Measurements from ENCODE around the gene GPR18. TPM values are rescaled to one million over a fixed set of nuclear protein-coding genes. Genes with fewer than 3 reads are reported as not detected.
A peak's percentile ranks its signal among the peaks of the same experiment; 100 is the strongest.

The GPR18 gene
- total RNA-seq, 2 experiments from 2014 or later = 42.9 to 45.1 TPM

- peak overlapping the region in 1 of 2 donors; percentile 36 for H3K27ac ChIP-seq (ENCODE audit: low read depth in 1 of 2, low read length in 2 of 2)
- intact Hi-C loops (cut with DNase I, micrococcal nuclease) = no loop called here
- H3K27me3 ChIP-seq (ENCODE audit: control insufficient read depth in 1 of 2, insufficient read depth in 2 of 2, low read length in 2 of 2) = no peaks in the 10 kb centered on the region
- peak overlapping the region; percentile 42 for H3K4me3 Mint-ChIP-seq
- CTCF ChIA-PET = interaction anchor here (0.8 to 2.0 kb wide), 7 partner anchors 9 to 151 kb away, joined by 3 to 8 read pairs (median 5); no protein-coding TSS in a partner anchor
- no peaks in the 10 kb centered on the region for H3K27me3 Mint-ChIP-seq
- peaks cover 63% of the 10 kb centered on the region for H3K36me3 Mint-ChIP-seq (ENCODE audit: low read depth)
- POLR2A ChIA-PET = interaction anchor here (1.4 to 5.0 kb wide), 8 partner anchors 10 to 134 kb away, joined by 4 to 37 read pairs (median 6); no protein-coding TSS in a partner anchor
- peaks cover 97% of the 10 kb centered on the region for H3K4me1 Mint-ChIP-seq (ENCODE audit: low read depth)
- peaks cover 78% of the 10 kb centered on the region for H3K4me1 ChIP-seq (ENCODE audit: insufficient read depth, low read length)
- ATAC-seq (ENCODE audit: poor library complexity) = no peak
- H3K4me3 ChIP-seq (ENCODE audit: low read length) = no peak overlapping the region
- no peaks in the 10 kb centered on the region for H3K9me3 Mint-ChIP-seq
- H3K36me3 ChIP-seq (ENCODE audit: insufficient read depth, low read length) = peaks cover 8% of the 10 kb centered on the region
- no peak for DNase-seq
- peak overlapping the region; percentile 100 for H3K27ac Mint-ChIP-seq
- no peaks in the 10 kb centered on the region for H3K9me3 ChIP-seq (ENCODE audit: control insufficient read depth in 1 of 2, insufficient read depth in 1 of 2, low read length in 2 of 2)
- no peak for TF ChIP-seq CTCF (IDR thresholded peaks at IDR 0.05)
Measured at GRCh38 chr13:99285432-99286182, 27.4 kb upstream of the GPR18 start.

- H3K4me1 Mint-ChIP-seq (ENCODE audit: low read depth) = peaks cover 97% of the 10 kb centered on the region
- H3K27me3 Mint-ChIP-seq = no peaks in the 10 kb centered on the region
- H3K9me3 Mint-ChIP-seq = no peaks in the 10 kb centered on the region
- H3K9me3 ChIP-seq (ENCODE audit: control insufficient read depth in 1 of 2, insufficient read depth in 1 of 2, low read length in 2 of 2) = no peaks in the 10 kb centered on the region
- H3K4me3 Mint-ChIP-seq = peak overlapping the region; percentile 82
- peaks cover 55% of the 10 kb centered on the region for H3K36me3 Mint-ChIP-seq (ENCODE audit: low read depth)
- no peak overlapping the region for H3K4me3 ChIP-seq (ENCODE audit: low read length)
- intact Hi-C loops (cut with DNase I, micrococcal nuclease) = loop anchor here in 1 of 2 experiments (1.0 to 2.0 kb wide), 2 partner anchors 14 to 25 kb away; partner anchors contain the start of gene GPR183
- peaks cover 75% of the 10 kb centered on the region for H3K4me1 ChIP-seq (ENCODE audit: insufficient read depth, low read length)
- TF ChIP-seq CTCF (IDR thresholded peaks at IDR 0.05) = no peak
- CTCF ChIA-PET = interaction anchor here (0.7 to 2.1 kb wide), 9 partner anchors 10 to 154 kb away, joined by 3 to 13 read pairs (median 4); no protein-coding TSS in a partner anchor
- ATAC-seq (ENCODE audit: poor library complexity) (peak; percentile 69), DNase-seq (peak in 3 of 14 experiments; percentile 65 to 73 (median 71))
- H3K27ac ChIP-seq (ENCODE audit: low read depth in 1 of 2, low read length in 2 of 2) = peak overlapping the region; percentile 80 to 90
- H3K27me3 ChIP-seq (ENCODE audit: control insufficient read depth in 1 of 2, insufficient read depth in 2 of 2, low read length in 2 of 2) = no peaks in the 10 kb centered on the region
- H3K36me3 ChIP-seq (ENCODE audit: insufficient read depth, low read length) = peaks cover 14% of the 10 kb centered on the region
- H3K27ac Mint-ChIP-seq = peak overlapping the region; percentile 100
- POLR2A ChIA-PET = interaction anchor here (0.9 to 5.0 kb wide), 13 partner anchors 9 to 102 kb away, joined by 3 to 37 read pairs (median 4); no protein-coding TSS in a partner anchor
Measured at GRCh38 chr13:99282264-99283231, 24.4 kb upstream of the GPR18 start.

GRCh38 chr13:99281811-99282263 is 23.7 kb upstream of the GPR18 start:
- H3K27ac Mint-ChIP-seq = peak overlapping the region; percentile 100
- Histone ChIP-seq H3K9me3 (ENCODE audit: control insufficient read depth in 1 of 2, insufficient read depth in 1 of 2, low read length in 2 of 2) (no peaks in the 10 kb centered on the region), H3K4me1 (ENCODE audit: insufficient read depth, low read length) (peaks cover 71% of the 10 kb centered on the region), H3K4me3 (ENCODE audit: low read length) (no peak overlapping the region), H3K27ac (ENCODE audit: low read depth in 1 of 2, low read length in 2 of 2) (peak overlapping the region; percentile 80 to 90), H3K27me3 (ENCODE audit: control insufficient read depth in 1 of 2, insufficient read depth in 2 of 2, low read length in 2 of 2) (no peaks in the 10 kb centered on the region), H3K36me3 (ENCODE audit: insufficient read depth, low read length) (peaks cover 14% of the 10 kb centered on the region)
- no peak for TF ChIP-seq CTCF (IDR thresholded peaks at IDR 0.05)
- peak overlapping the region; percentile 55 for H3K4me3 Mint-ChIP-seq
- ChIA-PET CTCF (interaction anchor here (0.9 to 2.1 kb wide), 6 partner anchors 11 to 155 kb away, joined by 3 to 13 read pairs (median 4); no protein-coding TSS in a partner anchor), POLR2A (interaction anchor here (0.9 to 5.0 kb wide), 10 partner anchors 15 to 102 kb away, joined by 3 to 37 read pairs (median 4); no protein-coding TSS in a partner anchor)
- ATAC-seq (ENCODE audit: poor library complexity) (peak; percentile 71), DNase-seq (peak in 13 of 14 experiments; percentile 35 to 88 (median 56))
- H3K9me3 Mint-ChIP-seq = no peaks in the 10 kb centered on the region
- intact Hi-C loops (cut with DNase I, micrococcal nuclease) = loop anchor here in 1 of 2 experiments (1.0 to 2.0 kb wide), 2 partner anchors 15 to 25 kb away; partner anchors contain the start of gene GPR183
- peaks cover 54% of the 10 kb centered on the region for H3K36me3 Mint-ChIP-seq (ENCODE audit: low read depth)
- peaks cover 97% of the 10 kb centered on the region for H3K4me1 Mint-ChIP-seq (ENCODE audit: low read depth)
- H3K27me3 Mint-ChIP-seq = no peaks in the 10 kb centered on the region

Measured in CD4-positive, alpha-beta T cell (primary cell).